Effector memory CD4-positive, alpha-beta T cell (primary cell): ENCODE measurements around the gene MTX1.
"Not testable (repeated sequence)": the region's sequence is repeated elsewhere in the genome, so short reads cannot be mapped to it uniquely, and the experiment has no call there.

ENCODE experiments used
- DNase-seq, 3 donors: peaks; one replicate each; pipeline ENCODE4 v3.0.0-alpha.2; 2020
- H3K27ac ChIP-seq: 2 replicates; pipeline ENCODE4 v1.7.0; 2013; ENCODE audit warnings: mild to moderate bottlenecking, low read length, moderate library complexity; ENCODE audit not compliant: insufficient read depth, poor library complexity, severe bottlenecking
- H3K27me3 ChIP-seq: replicated peaks from 2 replicates; pipeline ENCODE4 v1.7.0; 2013; ENCODE audit warnings: mild to moderate bottlenecking, low read length; ENCODE audit not compliant: insufficient read depth, control insufficient read depth, poor library complexity, severe bottlenecking
- H3K36me3 ChIP-seq: 2 replicates; pipeline ENCODE4 v1.7.0; 2013; ENCODE audit warnings: mild to moderate bottlenecking, low read length, moderate library complexity; ENCODE audit not compliant: control insufficient read depth, insufficient read depth
- H3K4me1 ChIP-seq: 2 replicates; pipeline ENCODE4 v1.7.0; 2013; ENCODE audit warnings: low read length, mild to moderate bottlenecking; ENCODE audit not compliant: control insufficient read depth, insufficient read depth, poor library complexity, severe bottlenecking
- H3K4me3 ChIP-seq: 2 replicates; pipeline ENCODE4 v1.7.0; 2013; ENCODE audit warnings: low read length, low read depth, mild to moderate bottlenecking; ENCODE audit not compliant: insufficient read depth, poor library complexity, severe bottlenecking
- H3K9me3 ChIP-seq: 2 replicates; pipeline ENCODE4 v1.7.0; 2013; ENCODE audit warnings: mild to moderate bottlenecking, low read length, moderate library complexity; ENCODE audit not compliant: control insufficient read depth

MTX1 gene

GRCh38 chr1:155168105-155168445, 40.4 kb upstream of the MTX1 start:
- H3K36me3 ChIP-seq, result peaks cover 13% of the 10 kb centered on the region
- not testable (repeated sequence) for DNase-seq, H3K9me3 ChIP-seq, H3K27me3 ChIP-seq, H3K27ac ChIP-seq, H3K4me3 ChIP-seq
- peaks cover 12% of the 10 kb centered on the region for H3K4me1 ChIP-seq

DNA sequence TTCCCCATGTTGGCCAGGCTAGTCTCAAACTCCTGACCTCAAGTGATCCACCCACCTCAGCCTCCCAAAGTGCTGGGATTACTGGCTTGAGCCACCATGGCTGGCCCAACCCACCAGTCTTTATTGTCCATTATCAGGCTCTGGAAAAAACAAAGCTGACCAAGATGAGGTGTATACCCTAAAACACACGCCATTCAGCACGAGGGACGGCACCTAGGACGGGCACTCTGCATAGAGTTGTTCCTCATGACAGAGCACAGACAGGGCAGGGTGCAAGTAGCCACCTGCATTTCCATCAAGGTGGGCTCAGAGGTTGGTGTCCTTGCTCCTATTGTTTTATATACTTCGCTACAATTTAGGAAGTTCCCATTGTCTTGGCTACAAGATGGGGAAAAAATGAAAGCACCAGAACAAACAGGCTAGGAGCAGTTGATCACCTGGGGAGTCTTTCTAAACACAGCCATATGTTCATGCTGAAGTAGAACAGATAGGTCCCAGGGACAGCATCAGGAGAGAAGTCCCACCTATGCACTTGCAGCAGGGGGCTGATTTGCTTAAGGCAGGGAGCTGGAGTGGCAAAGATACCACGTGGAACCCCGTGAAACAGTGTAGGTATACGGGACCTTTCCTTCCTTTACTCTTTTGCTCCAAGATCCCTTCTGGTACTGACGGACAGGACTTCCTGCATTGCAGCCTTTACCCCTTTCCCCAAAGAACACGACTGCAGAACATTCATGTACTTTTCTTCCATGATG, 39.9 kb upstream of the MTX1 start:
- DNase-seq, result no peak
- Histone ChIP-seq H3K4me3 (no peak overlapping the region), H3K9me3 (no peaks in the 10 kb centered on the region), H3K4me1 (peaks cover 12% of the 10 kb centered on the region), H3K27ac (no peak overlapping the region), H3K27me3 (no peaks in the 10 kb centered on the region), H3K36me3 (peaks cover 13% of the 10 kb centered on the region)

- Histone ChIP-seq H3K9me3 (no peaks in the 10 kb centered on the region), H3K4me1 (peaks cover 21% of the 10 kb centered on the region)
These were observed 39.0 kb upstream of the MTX1 start for GRCh38 chr1:155169541-155169940.

GRCh38 chr1:155170101-155170785, 38.3 kb upstream of the MTX1 start:
- H3K4me3 ChIP-seq, result no peak overlapping the region
- DNase-seq, result no peak
- H3K9me3 ChIP-seq, result no peaks in the 10 kb centered on the region
- no peaks in the 10 kb centered on the region for H3K27me3 ChIP-seq
- H3K36me3 ChIP-seq, result peaks cover 13% of the 10 kb centered on the region
- peaks cover 28% of the 10 kb centered on the region for H3K4me1 ChIP-seq
- H3K27ac ChIP-seq, result no peak overlapping the region

More at GRCh38 chr1:155169541-155169940, 39.0 kb upstream of the MTX1 start:
- no peak overlapping the region for H3K27ac ChIP-seq
- no peaks in the 10 kb centered on the region for H3K27me3 ChIP-seq
- no peak overlapping the region for H3K4me3 ChIP-seq
- H3K36me3 ChIP-seq, result peaks cover 13% of the 10 kb centered on the region
- DNase-seq, result no peak

GRCh38 chr1:155170806-155171205, 37.7 kb upstream of the MTX1 start:
- Histone ChIP-seq H3K9me3 (no peaks in the 10 kb centered on the region), H3K36me3 (peaks cover 13% of the 10 kb centered on the region), H3K4me1 (peaks cover 30% of the 10 kb centered on the region), H3K27ac (no peak overlapping the region), H3K4me3 (no peak overlapping the region), H3K27me3 (no peaks in the 10 kb centered on the region)
- no peak for DNase-seq

- Histone ChIP-seq H3K27ac (peak overlapping the region; percentile 91), H3K4me1 (peaks cover 41% of the 10 kb centered on the region), H3K36me3 (peaks cover 13% of the 10 kb centered on the region), H3K27me3 (no peaks in the 10 kb centered on the region), H3K4me3 (peak overlapping the region; percentile 84), H3K9me3 (no peaks in the 10 kb centered on the region)
- no peak for DNase-seq
These were observed 36.4 kb upstream of the MTX1 start for GRCh38 chr1:155171836-155172731.

GRCh38 chr1:155172732-155173477, 35.6 kb upstream of the MTX1 start, which contains the start of gene KRTCAP2:
Gene KRTCAP2 (minus strand): TSS chr1:155173304. CDS start chr1:155173224, 80 bp downstream.
- Histone ChIP-seq H3K4me1 (peaks cover 33% of the 10 kb centered on the region), H3K9me3 (no peaks in the 10 kb centered on the region), H3K27me3 (no peaks in the 10 kb centered on the region), H3K4me3 (peak within 1 kb of the TSS; percentile 84), H3K27ac (peak within 1 kb of the TSS; percentile 91), H3K36me3 (peaks cover 15% of the 10 kb centered on the region)
- DNase-seq, result peak; percentile 87 to 92 (median 91)

DNA sequence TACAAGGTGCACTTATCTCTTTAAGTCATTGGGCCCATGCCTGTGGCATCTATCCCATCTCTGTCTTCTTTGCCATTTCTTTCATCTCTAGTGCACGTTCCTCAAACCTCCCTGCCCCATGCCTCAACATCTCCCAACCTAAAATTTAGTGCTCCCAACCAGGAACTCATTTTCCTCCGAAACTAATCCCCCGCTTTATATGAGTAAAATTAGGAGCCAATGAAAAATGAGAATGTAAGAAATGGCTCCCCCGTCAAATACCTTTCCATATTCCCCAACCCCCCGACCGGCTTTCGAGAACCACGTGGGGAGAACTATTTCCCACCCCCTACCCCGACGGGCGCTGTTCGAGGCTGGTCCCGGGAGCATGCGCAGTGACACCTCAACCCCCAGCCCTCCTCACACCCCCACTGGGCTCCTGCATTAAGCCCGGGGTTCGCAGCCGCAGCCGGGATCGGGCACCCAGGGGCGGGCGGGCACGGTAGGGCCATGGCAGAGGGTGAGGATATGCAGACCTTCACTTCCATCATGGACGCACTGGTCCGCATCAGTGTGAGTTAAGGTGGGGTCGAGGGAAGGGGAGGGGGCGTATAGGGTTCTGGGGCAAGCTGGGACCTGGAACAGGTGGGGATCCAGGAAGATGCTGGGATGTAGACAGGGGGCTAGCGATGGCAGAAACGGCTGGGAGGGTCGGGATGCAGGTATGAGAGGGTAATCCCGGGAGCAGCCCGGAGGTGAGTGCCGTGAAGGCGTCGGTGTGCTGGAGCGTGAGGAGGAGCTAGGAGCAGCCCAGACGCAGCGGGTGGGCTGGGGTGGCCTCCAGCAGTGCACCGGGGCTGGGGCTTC, 34.8 kb upstream of the MTX1 start, which contains the start of gene TRIM46:
Gene TRIM46, plus strand, starts transcription at position 372 of the 846 bp plus-strand sequence. Its CDS starts 118 bp downstream, at position 490.
- Histone ChIP-seq H3K27ac (peak within 1 kb of the TSS; percentile 91), H3K36me3 (peaks cover 20% of the 10 kb centered on the region), H3K27me3 (no peaks in the 10 kb centered on the region), H3K4me1 (peaks cover 32% of the 10 kb centered on the region), H3K4me3 (peak within 1 kb of the TSS; percentile 84), H3K9me3 (no peaks in the 10 kb centered on the region)
- DNase-seq, result peak; percentile 39 to 61 (median 47)
